ENCODE measurements around the gene PHAF1. TPM values are rescaled to one million over a fixed set of nuclear protein-coding genes. Genes with fewer than 3 reads are reported as not detected.

PHAF1 gene
- total RNA-seq, 4 donors from 2014 or later, result 14.2 to 22.5 (median 19.3) TPM

DNA sequence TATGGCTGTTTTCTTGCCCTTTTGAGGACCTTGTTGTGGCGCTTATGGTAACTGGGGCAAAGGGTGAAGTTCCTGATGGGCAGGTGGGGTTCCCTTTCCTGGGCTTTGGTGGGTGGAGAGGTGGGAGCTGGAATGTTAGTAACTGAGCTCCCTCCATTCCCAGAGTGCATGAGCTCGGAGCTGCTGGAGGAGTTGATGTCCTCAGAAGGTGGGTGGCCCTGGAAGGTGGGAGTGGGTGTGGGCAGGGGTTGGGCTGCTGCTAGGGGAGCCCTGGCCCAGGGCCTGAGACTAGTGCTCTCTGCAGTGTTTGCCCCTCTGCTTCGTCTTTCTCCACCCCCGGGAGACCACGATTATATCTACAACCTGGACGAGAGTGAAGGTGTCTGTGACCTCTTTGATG, 88.0 kb downstream of the PHAF1 start:
- TF ChIP-seq POLR2A (IDR thresholded peaks at IDR 0.05), result no peak
- no peak for TF ChIP-seq CTCF (IDR thresholded peaks at IDR 0.05)
- Histone ChIP-seq H3K4me3 (no peak overlapping the region), H3K9me3 (no peaks in the 10 kb centered on the region), H3K27me3 (no peaks in the 10 kb centered on the region), H3K36me3 (peaks cover 51 to 82% (median 55%) of the 10 kb centered on the region in 3 donors), H3K4me1 (peaks cover 24 to 72% (median 30%) of the 10 kb centered on the region in 3 donors), H3K27ac (peak overlapping the region in 2 of 4 donors; percentile 85 to 93)
- intact Hi-C loops (cut with DNase I), result no loop called here
- 67 to 100% methylated on average over 1 of the region's 6 CpGs for WGBS, 2 donors
- no peak for DNase-seq

Other genes starting within 250 kb of the PHAF1 start
- 10 to 100 TPM in 2 of 4 donors, 1 to 10 TPM in 2; 4.1 to 12.9 (median 9.4) TPM for gene PDP2, start 229.4 kb upstream of the PHAF1 start, total RNA-seq
- 1 to 10 TPM; 1.9 to 6.3 (median 4.1) TPM for gene CDH16, start 191.1 kb upstream of the PHAF1 start, total RNA-seq
- 100 to 1,000 TPM in 2 of 4 donors, 10 to 100 TPM in 2; 68.7 to 208 (median 129) TPM for gene RRAD, start 184.4 kb upstream of the PHAF1 start, total RNA-seq
- 100 to 1,000 TPM; 112 to 153 (median 126) TPM for gene CIAO2B, start 175.5 kb upstream of the PHAF1 start, total RNA-seq
- gene CES2, start 174.4 kb upstream of the PHAF1 start, total RNA-seq, result 100 to 1,000 TPM; 120 to 250 (median 170) TPM
- 1 to 10 TPM; 1.5 to 7.1 (median 3.6) TPM for gene CES3, start 148.7 kb upstream of the PHAF1 start, total RNA-seq
- 1 to 10 TPM; 4.8 to 9.6 (median 6.4) TPM for gene CES4A, start 121.4 kb upstream of the PHAF1 start, total RNA-seq
- gene CBFB, start 80.8 kb upstream of the PHAF1 start, total RNA-seq, result 10 to 100 TPM; 26.0 to 59.3 (median 41.9) TPM
- 10 to 100 TPM in 2 of 4 donors, 1 to 10 TPM in 2; 4.1 to 13.1 (median 8.4) TPM for gene B3GNT9, start 41.1 kb downstream of the PHAF1 start, total RNA-seq
- 10 to 100 TPM; 27.7 to 39.8 (median 35.5) TPM for gene TRADD, start 50.0 kb downstream of the PHAF1 start, total RNA-seq
- gene FBXL8, start 50.0 kb downstream of the PHAF1 start, total RNA-seq, result 10 to 100 TPM in 3 of 4 donors, 1 to 10 TPM in 1; 10.0 to 34.5 (median 19.9) TPM
- 10 to 100 TPM in 3 of 4 donors, 1 to 10 TPM in 1; 3.7 to 59.5 (median 19.6) TPM for gene HSF4, start 54.8 kb downstream of the PHAF1 start, total RNA-seq
- 10 to 100 TPM; 25.1 to 56.1 (median 36.7) TPM for gene NOL3, start 60.6 kb downstream of the PHAF1 start, total RNA-seq
- 10 to 100 TPM in 3 of 4 donors, 1 to 10 TPM in 1; 8.8 to 18.8 (median 13.4) TPM for gene MATCAP1, start 74.0 kb downstream of the PHAF1 start, total RNA-seq
- gene EXOC3L1, start 80.2 kb downstream of the PHAF1 start, total RNA-seq, result 1 to 10 TPM; 1.1 to 2.3 (median 1.4) TPM
- 10 to 100 TPM; 66.1 to 96.9 (median 81.9) TPM for gene E2F4, start 82.2 kb downstream of the PHAF1 start, total RNA-seq
- 10 to 100 TPM; 30.1 to 35.9 (median 32.9) TPM for gene ELMO3, start 89.2 kb downstream of the PHAF1 start, total RNA-seq
- 10 to 100 TPM; 24.4 to 36.0 (median 31.7) TPM for gene TMEM208, start 117.2 kb downstream of the PHAF1 start, total RNA-seq
- gene FHOD1, start 137.5 kb downstream of the PHAF1 start, total RNA-seq, result 1 to 10 TPM; 1.9 to 7.4 (median 5.3) TPM
- under 1 TPM in 1 of 4 donors, not detected in 3; 0.19 TPM for gene SLC9A5, start 139.0 kb downstream of the PHAF1 start, total RNA-seq
- 10 to 100 TPM in 1 of 4 donors, 1 to 10 TPM in 3; 5.0 to 11.4 (median 7.5) TPM for gene PLEKHG4, start 169.6 kb downstream of the PHAF1 start, total RNA-seq
- gene KCTD19, start 216.8 kb downstream of the PHAF1 start, total RNA-seq, result under 1 TPM in 1 of 4 donors, not detected in 3; 0.09 TPM
- gene LRRC36, start 216.9 kb downstream of the PHAF1 start, total RNA-seq, result not detected

Data from esophagus squamous epithelium (tissue), 5 donors.